HepG2 (cell line): Measurements from ENCODE around the gene ANO9. TPM values are rescaled to one million over a fixed set of nuclear protein-coding genes. Genes with fewer than 3 reads are reported as not detected.

Experiments used
- ASH2L ChIP-seq: fragments of 300-600, 200-600 bp; sonication (generic); IDR thresholded peaks from 2 replicates; pipeline ENCODE4 v1.7.0; 2017; ENCODE audit warnings: low read depth, mild to moderate bottlenecking, moderate library complexity, mixed read lengths, low read length; ENCODE audit not compliant: insufficient read length
- CREM ChIP-seq, 2 experiments: sonication (generic) in 1 of 2; formaldehyde crosslinking in 1 of 2; IDR thresholded peaks; 2 replicates each; pipeline versions ENCODE4 v1.4.0 to v1.6.1; 2016 to 2020; ENCODE audit warnings: antibody characterized with exemption in 1 of 2, mild to moderate bottlenecking in 1 of 2, missing genetic modification reagents in 1 of 2
- FOXM1 ChIP-seq: sonication (generic); formaldehyde crosslinking; IDR thresholded peaks from 2 replicates; pipeline ENCODE4 v1.5.0; 2020; ENCODE audit warnings: missing genetic modification reagents
- GABPA ChIP-seq, 2 experiments: IDR thresholded peaks; 2 replicates each; pipeline ENCODE4 v1.6.1; 2011 to 2016; ENCODE audit warnings: low read depth in 2 of 2, low read length in 1 of 2, missing biosample characterization in 1 of 2, missing genetic modification characterization in 1 of 2
- HIVEP1 ChIP-seq: sonication (generic); formaldehyde crosslinking; IDR thresholded peaks from 2 replicates; pipeline ENCODE4 v1.4.0; 2020; ENCODE audit warnings: mild to moderate bottlenecking, missing genetic modification reagents
- HNF4A ChIP-seq: sonication (generic); formaldehyde crosslinking; IDR thresholded peaks from 2 replicates; pipeline ENCODE4 v1.4.0; 2020; ENCODE audit warnings: missing genetic modification reagents
- HOXD1 ChIP-seq: sonication (generic); formaldehyde crosslinking; IDR thresholded peaks from 2 replicates; pipeline ENCODE4 v1.5.0; 2020; ENCODE audit warnings: missing genetic modification reagents
- LCORL ChIP-seq, 2 experiments: fragments of 450-650 bp in 1 of 2; sonication (generic) in 1 of 2; formaldehyde crosslinking in 1 of 2; IDR thresholded peaks; 2 replicates each; pipeline versions ENCODE4 v1.5.0 to v1.6.1; 2017 to 2020; ENCODE audit warnings: antibody characterized with exemption in 1 of 2, missing genetic modification reagents in 1 of 2
- NR2F6 ChIP-seq, 2 experiments: IDR thresholded peaks; 2 replicates each; pipeline ENCODE4 v1.6.1; 2016; ENCODE audit warnings: antibody characterized with exemption in 1 of 2, mild to moderate bottlenecking in 1 of 2
- SNAI1 ChIP-seq: sonication (generic); formaldehyde crosslinking; IDR thresholded peaks from 2 replicates; pipeline ENCODE4 v1.5.0; 2020; ENCODE audit warnings: mild to moderate bottlenecking, missing genetic modification reagents, borderline replicate concordance
- ZBTB7A ChIP-seq: sonication (generic); formaldehyde crosslinking; IDR thresholded peaks from 2 replicates; pipeline ENCODE4 v1.8.0; 2022; ENCODE audit warnings: mild to moderate bottlenecking, missing genetic modification reagents
- ZNF10 ChIP-seq: sonication (generic); formaldehyde crosslinking; IDR thresholded peaks from 2 replicates; pipeline ENCODE4 v1.4.0; 2020; ENCODE audit warnings: mild to moderate bottlenecking, low read depth, missing genetic modification reagents, borderline replicate concordance
- ZNF143 ChIP-seq: sonication (generic); formaldehyde crosslinking; IDR thresholded peaks from 2 replicates; pipeline ENCODE4 v1.4.0; 2020; ENCODE audit warnings: missing genetic modification reagents
- ZNF577 ChIP-seq: sonication (generic); formaldehyde crosslinking; IDR thresholded peaks from 2 replicates; pipeline ENCODE4 v1.4.0; 2020; ENCODE audit warnings: mild to moderate bottlenecking, low read depth, missing genetic modification reagents, borderline replicate concordance
- ZNF772 ChIP-seq: sonication (generic); formaldehyde crosslinking; IDR thresholded peaks from 2 replicates; pipeline ENCODE4 v1.5.0; 2020; ENCODE audit warnings: mild to moderate bottlenecking, missing genetic modification reagents
- polyA plus RNA-seq, 8 experiments: library from polyadenylated mRNA; depleted of rRNA in 3 of 8; stranded (reverse) in 7 of 8; unstranded in 1 of 8; fragments of >200 nt; fragmentation: Illumina TruSeq in 4 of 8; extraction: Trizol in 4 of 8; gene quantifications; 2 replicates each; pipeline versions ENCODE4 v1.2.1 to v1.2.3, GENCODE V29; 2011 to 2016; ENCODE audit warnings: low read depth in 4 of 8, missing spikeins in 1 of 8, mixed read lengths in 1 of 8; ENCODE audit not compliant: insufficient read depth in 1 of 8
- total RNA-seq, 5 experiments: library from RNA; depleted of rRNA; stranded (reverse); fragments of >200 nt; fragmentation: Illumina TruSeq; extraction: Trizol; gene quantifications; 2 replicates each; pipeline ENCODE4 v1.2.3, GENCODE V29; 2016; ENCODE audit warnings: low read depth in 1 of 5
- TF ChIP-seq, protein P1 (sequence below): sonication (generic); formaldehyde crosslinking; IDR thresholded peaks from 2 replicates; pipeline ENCODE4 v1.5.0; 2020; ENCODE audit warnings: mild to moderate bottlenecking, missing genetic modification reagents, borderline replicate concordance
- TF ChIP-seq, protein P2 (sequence below): sonication (generic); formaldehyde crosslinking; IDR thresholded peaks from 2 replicates; pipeline ENCODE4 v1.4.0; 2020; ENCODE audit warnings: missing genetic modification reagents
- TF ChIP-seq, protein P3 (sequence below): sonication (generic); formaldehyde crosslinking; IDR thresholded peaks from 2 replicates; pipeline ENCODE4 v1.4.0; 2020; ENCODE audit warnings: mild to moderate bottlenecking, missing genetic modification reagents
- TF ChIP-seq, protein P4 (sequence below): sonication (generic); formaldehyde crosslinking; IDR thresholded peaks from 2 replicates; pipeline ENCODE4; 2020; ENCODE audit warnings: missing genetic modification reagents, mild to moderate bottlenecking, borderline replicate concordance

The ANO9 gene
- total and polyA plus RNA-seq, 2 of the 13 experiments (the other 11 are each of a cell fraction or from before 2014, with no cell fraction given): 8.9 to 14.3 TPM

DNA sequence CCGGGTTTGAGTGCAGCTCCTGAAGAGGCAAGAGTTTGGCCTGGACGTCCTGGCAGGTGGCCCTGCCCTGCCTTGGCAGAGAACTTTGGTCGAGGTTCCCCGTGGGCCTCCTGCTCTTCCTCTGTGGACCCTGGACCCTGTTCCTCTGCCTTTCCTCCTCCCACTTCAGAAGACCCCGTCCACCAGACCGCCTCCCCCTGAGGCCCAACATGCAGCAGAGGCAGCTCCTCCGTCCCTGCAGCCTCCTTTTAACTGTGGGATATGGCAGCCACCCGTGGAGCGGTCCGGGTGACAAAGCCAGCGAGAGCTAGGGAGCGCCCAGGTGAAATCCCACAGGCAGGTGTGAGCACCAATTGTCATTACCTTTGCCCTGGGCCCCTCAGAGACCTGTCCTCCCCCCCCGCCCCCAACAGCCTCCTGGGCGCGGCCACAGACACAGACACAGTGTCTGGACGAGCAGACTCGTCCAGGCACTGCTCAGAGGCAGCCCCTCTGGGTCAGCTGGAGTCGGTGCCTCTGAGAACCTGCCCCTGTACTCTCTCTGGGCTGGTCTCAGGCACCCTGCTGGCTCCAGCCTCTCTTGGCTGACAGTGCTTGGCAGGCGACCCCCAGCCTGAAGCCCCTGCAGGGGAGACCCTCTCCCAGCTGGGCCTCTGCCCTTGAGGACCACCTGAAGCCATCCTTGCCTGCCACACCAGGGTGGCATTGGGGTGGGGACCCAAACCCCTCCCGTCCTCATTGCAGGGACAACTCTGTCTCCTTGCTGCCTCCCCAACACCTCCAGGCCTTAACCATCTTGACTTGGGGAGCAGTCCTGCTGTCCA is 4.2 kb upstream of the ANO9 start (continued):
- TF ChIP-seq, protein P1, sequence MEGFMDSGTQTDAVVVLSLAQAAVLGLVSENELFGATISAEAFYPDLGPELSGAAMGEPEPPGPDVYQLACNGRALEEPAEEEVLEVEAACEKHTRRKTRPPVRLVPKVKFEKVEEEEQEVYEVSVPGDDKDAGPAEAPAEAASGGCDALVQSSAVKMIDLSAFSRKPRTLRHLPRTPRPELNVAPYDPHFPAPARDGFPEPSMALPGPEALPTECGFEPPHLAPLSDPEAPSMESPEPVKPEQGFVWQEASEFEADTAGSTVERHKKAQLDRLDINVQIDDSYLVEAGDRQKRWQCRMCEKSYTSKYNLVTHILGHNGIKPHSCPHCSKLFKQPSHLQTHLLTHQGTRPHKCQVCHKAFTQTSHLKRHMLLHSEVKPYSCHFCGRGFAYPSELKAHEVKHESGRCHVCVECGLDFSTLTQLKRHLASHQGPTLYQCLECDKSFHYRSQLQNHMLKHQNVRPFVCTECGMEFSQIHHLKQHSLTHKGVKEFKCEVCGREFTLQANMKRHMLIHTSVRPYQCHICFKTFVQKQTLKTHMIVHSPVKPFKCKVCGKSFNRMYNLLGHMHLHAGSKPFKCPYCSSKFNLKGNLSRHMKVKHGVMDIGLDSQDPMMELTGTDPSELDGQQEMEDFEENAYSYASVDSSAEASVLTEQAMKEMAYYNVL (CRISPR knock-in tag): peak; percentile 35; the same call in 1 of the 2 replicates
- TF ChIP-seq LCORL (IDR thresholded peaks at IDR 0.05) (no peak), LCORL (CRISPR knock-in tag; IDR thresholded peaks at IDR 0.05) (no peak; the same call in 1 of the 2 replicates), NR2F6 (IDR thresholded peaks at IDR 0.05) (0 out of 2 replicates have a peak, but pooled peaks have one; percentile 14), NR2F6 (CRISPR knock-in tag; IDR thresholded peaks at IDR 0.05) (no peak), ZNF772 (CRISPR knock-in tag) (peak; percentile 14; the same call in 1 of the 2 replicates), CREM (IDR thresholded peaks at IDR 0.05) (peak; percentile 40; the same call in 1 of the 2 replicates), CREM (CRISPR knock-in tag; IDR thresholded peaks at IDR 0.05) (no peak), FOXM1 (CRISPR knock-in tag) (no peak), HOXD1 (CRISPR knock-in tag) (no peak), GABPA (IDR thresholded peaks at IDR 0.05; ENCODE audit: low read depth, low read length) (no peak), GABPA (CRISPR knock-in tag; IDR thresholded peaks at IDR 0.05; ENCODE audit: low read depth) (peak; percentile 45; the same call in 1 of the 2 replicates), SNAI1 (CRISPR knock-in tag) (peak; percentile 40; the same call in 1 of the 2 replicates), ZNF577 (CRISPR knock-in tag) (no peak), HNF4A (peak; percentile 94), ZNF10 (no peak), ZBTB7A (CRISPR knock-in tag) (peak; percentile 82; the same call in 1 of the 2 replicates), ASH2L (peak; percentile 84), ZNF143 (CRISPR knock-in tag) (no peak), HIVEP1 (CRISPR knock-in tag) (peak; percentile 49; the same call in 1 of the 2 replicates)
- TF ChIP-seq, protein P2, sequence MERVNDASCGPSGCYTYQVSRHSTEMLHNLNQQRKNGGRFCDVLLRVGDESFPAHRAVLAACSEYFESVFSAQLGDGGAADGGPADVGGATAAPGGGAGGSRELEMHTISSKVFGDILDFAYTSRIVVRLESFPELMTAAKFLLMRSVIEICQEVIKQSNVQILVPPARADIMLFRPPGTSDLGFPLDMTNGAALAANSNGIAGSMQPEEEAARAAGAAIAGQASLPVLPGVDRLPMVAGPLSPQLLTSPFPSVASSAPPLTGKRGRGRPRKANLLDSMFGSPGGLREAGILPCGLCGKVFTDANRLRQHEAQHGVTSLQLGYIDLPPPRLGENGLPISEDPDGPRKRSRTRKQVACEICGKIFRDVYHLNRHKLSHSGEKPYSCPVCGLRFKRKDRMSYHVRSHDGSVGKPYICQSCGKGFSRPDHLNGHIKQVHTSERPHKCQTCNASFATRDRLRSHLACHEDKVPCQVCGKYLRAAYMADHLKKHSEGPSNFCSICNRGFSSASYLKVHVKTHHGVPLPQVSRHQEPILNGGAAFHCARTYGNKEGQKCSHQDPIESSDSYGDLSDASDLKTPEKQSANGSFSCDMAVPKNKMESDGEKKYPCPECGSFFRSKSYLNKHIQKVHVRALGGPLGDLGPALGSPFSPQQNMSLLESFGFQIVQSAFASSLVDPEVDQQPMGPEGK (CRISPR knock-in tag): peak; percentile 72; the same call in 1 of the 2 replicates
- TF ChIP-seq, protein P3, sequence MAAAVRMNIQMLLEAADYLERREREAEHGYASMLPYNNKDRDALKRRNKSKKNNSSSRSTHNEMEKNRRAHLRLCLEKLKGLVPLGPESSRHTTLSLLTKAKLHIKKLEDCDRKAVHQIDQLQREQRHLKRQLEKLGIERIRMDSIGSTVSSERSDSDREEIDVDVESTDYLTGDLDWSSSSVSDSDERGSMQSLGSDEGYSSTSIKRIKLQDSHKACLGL (CRISPR knock-in tag): peak; percentile 19; the same call in 1 of the 2 replicates
- TF ChIP-seq, protein P4, sequence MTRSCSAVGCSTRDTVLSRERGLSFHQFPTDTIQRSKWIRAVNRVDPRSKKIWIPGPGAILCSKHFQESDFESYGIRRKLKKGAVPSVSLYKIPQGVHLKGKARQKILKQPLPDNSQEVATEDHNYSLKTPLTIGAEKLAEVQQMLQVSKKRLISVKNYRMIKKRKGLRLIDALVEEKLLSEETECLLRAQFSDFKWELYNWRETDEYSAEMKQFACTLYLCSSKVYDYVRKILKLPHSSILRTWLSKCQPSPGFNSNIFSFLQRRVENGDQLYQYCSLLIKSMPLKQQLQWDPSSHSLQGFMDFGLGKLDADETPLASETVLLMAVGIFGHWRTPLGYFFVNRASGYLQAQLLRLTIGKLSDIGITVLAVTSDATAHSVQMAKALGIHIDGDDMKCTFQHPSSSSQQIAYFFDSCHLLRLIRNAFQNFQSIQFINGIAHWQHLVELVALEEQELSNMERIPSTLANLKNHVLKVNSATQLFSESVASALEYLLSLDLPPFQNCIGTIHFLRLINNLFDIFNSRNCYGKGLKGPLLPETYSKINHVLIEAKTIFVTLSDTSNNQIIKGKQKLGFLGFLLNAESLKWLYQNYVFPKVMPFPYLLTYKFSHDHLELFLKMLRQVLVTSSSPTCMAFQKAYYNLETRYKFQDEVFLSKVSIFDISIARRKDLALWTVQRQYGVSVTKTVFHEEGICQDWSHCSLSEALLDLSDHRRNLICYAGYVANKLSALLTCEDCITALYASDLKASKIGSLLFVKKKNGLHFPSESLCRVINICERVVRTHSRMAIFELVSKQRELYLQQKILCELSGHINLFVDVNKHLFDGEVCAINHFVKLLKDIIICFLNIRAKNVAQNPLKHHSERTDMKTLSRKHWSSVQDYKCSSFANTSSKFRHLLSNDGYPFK (CRISPR knock-in tag): peak; percentile 62; the same call in 1 of the 2 replicates
